Spinal cord (tissue), 10 donors: ENCODE results near the gene CLIP1. TPM values are rescaled to one million over a fixed set of nuclear protein-coding genes. Genes with fewer than 3 reads are reported as not detected.

Source experiments
- DNase-seq, 6 donors: peaks; one replicate each; pipeline versions ENCODE4 v3.0.0 to v3.0.0-alpha.2; 2013 to 2015; ENCODE audit warnings: low spot score in 6 of 6, low read depth in 4 of 6
- H3K27ac ChIP-seq: one replicate; pipeline ENCODE4 v1.5.1; 2013; ENCODE audit warnings: low read depth, low read length, control low read depth
- H3K27me3 ChIP-seq: one replicate; pipeline ENCODE4 v1.6.1; 2013; ENCODE audit warnings: low read length; ENCODE audit not compliant: control insufficient read depth, insufficient read depth
- H3K36me3 ChIP-seq: one replicate; pipeline ENCODE4 v1.6.1; 2013; ENCODE audit warnings: low read length; ENCODE audit not compliant: control insufficient read depth, insufficient read depth
- H3K4me1 ChIP-seq: one replicate; pipeline ENCODE4 v1.6.1; 2013; ENCODE audit warnings: low read length; ENCODE audit not compliant: control insufficient read depth, insufficient read depth
- H3K4me3 ChIP-seq: one replicate; pipeline ENCODE4 v1.5.1; 2013; ENCODE audit warnings: low read depth, low read length, control low read depth
- H3K9me3 ChIP-seq: one replicate; pipeline ENCODE4 v1.6.1; 2013; ENCODE audit warnings: low read length; ENCODE audit not compliant: control insufficient read depth, insufficient read depth
- WGBS: methylation state at CpG from one replicate; pipeline ENCODE4 v1.1.5; 2013; ENCODE audit warnings: missing lambda C conversion rate; ENCODE audit not compliant: insufficient coverage; 5-methylcytosine and 5-hydroxymethylcytosine counted together
- polyA plus RNA-seq, 2 donors: library from polyadenylated mRNA; unstranded; fragments of 120-200 nt; gene quantifications; one replicate each; pipeline ENCODE4 v1.2.1, GENCODE V29; 2013; ENCODE audit not compliant: insufficient read length in 2 of 2
- total RNA-seq, 2 donors: library from RNA; depleted of rRNA in 1 of 2; stranded (reverse); fragments of 120-200 nt in 1 of 2; fragments of >200 nt in 1 of 2; gene quantifications; one replicate each; pipeline versions ENCODE4 v1.2.3 to v1.2.4, GENCODE V29; 2013 to 2014
- donor health status: healthy.

CLIP1 gene
- total and polyA plus RNA-seq, 4 donors: 52.1 to 53.6 (median 52.9) TPM

GRCh38 chr12:122350141-122350848 lies 72.2 kb downstream of the CLIP1 start:
- H3K4me1 ChIP-seq: peaks cover 4% of the 10 kb centered on the region
- H3K27ac ChIP-seq: no peak overlapping the region
- peaks cover 50% of the 10 kb centered on the region for H3K36me3 ChIP-seq
- H3K9me3 ChIP-seq: no peaks in the 10 kb centered on the region
- no peaks in the 10 kb centered on the region for H3K27me3 ChIP-seq
- no peak overlapping the region for H3K4me3 ChIP-seq
- WGBS: 81% methylated on average over 5 of the region's 7 CpGs
- peak in 5 of 6 donors; percentile 12 to 88 (median 31) for DNase-seq

GRCh38 chr12:122349078-122349477 lies 73.4 kb downstream of the CLIP1 start:
- H3K4me3 ChIP-seq: no peak overlapping the region
- peaks cover 46% of the 10 kb centered on the region for H3K36me3 ChIP-seq
- H3K4me1 ChIP-seq: peaks cover 4% of the 10 kb centered on the region
- H3K27me3 ChIP-seq: no peaks in the 10 kb centered on the region
- no peaks in the 10 kb centered on the region for H3K9me3 ChIP-seq
- no peak for DNase-seq
- 96% methylated on average over 4 of the region's 4 CpGs for WGBS
- no peak overlapping the region for H3K27ac ChIP-seq

GRCh38 chr12:122348505-122348904 lies 74.0 kb downstream of the CLIP1 start:
- no CpG with 5 or more reads among the region's 4 CpGs for WGBS
- Histone ChIP-seq H3K36me3 (peaks cover 40% of the 10 kb centered on the region), H3K4me1 (peaks cover 4% of the 10 kb centered on the region), H3K27me3 (no peaks in the 10 kb centered on the region), H3K9me3 (no peaks in the 10 kb centered on the region), H3K27ac (no peak overlapping the region), H3K4me3 (no peak overlapping the region)
- DNase-seq: no peak

- Histone ChIP-seq H3K9me3 (no peaks in the 10 kb centered on the region), H3K36me3 (peaks cover 27% of the 10 kb centered on the region), H3K4me3 (no peak overlapping the region), H3K4me1 (peaks cover 4% of the 10 kb centered on the region), H3K27ac (no peak overlapping the region), H3K27me3 (no peaks in the 10 kb centered on the region)
- WGBS: 100% methylated on average over 2 of the region's 5 CpGs
- no peak for DNase-seq
Observed at GRCh38 chr12:122346054-122346453, 76.4 kb downstream of the CLIP1 start.

GRCh38 chr12:122345042-122345441 lies 77.4 kb downstream of the CLIP1 start:
- H3K9me3 ChIP-seq: no peaks in the 10 kb centered on the region

GRCh38 chr12:122336015-122336946 lies 86.2 kb downstream of the CLIP1 start:
- Histone ChIP-seq H3K9me3 (no peaks in the 10 kb centered on the region), H3K27ac (no peak overlapping the region), H3K27me3 (no peaks in the 10 kb centered on the region), H3K4me3 (no peak overlapping the region), H3K4me1 (no peaks in the 10 kb centered on the region), H3K36me3 (peaks cover 46% of the 10 kb centered on the region)
- WGBS: 87% methylated on average over 3 of the region's 8 CpGs
- DNase-seq: peak in 1 of 6 donors; percentile 4

More at GRCh38 chr12:122345042-122345441, 77.4 kb downstream of the CLIP1 start:
- peaks cover 1% of the 10 kb centered on the region for H3K4me1 ChIP-seq
- 100% methylated on average over 1 of the region's 2 CpGs for WGBS
- DNase-seq: no peak
- H3K4me3 ChIP-seq: no peak overlapping the region
- H3K27me3 ChIP-seq: no peaks in the 10 kb centered on the region
- H3K36me3 ChIP-seq: peaks cover 27% of the 10 kb centered on the region
- H3K27ac ChIP-seq: no peak overlapping the region

GRCh38 chr12:122333142-122334087 lies 89.1 kb downstream of the CLIP1 start:
- no peaks in the 10 kb centered on the region for H3K27me3 ChIP-seq
- no peaks in the 10 kb centered on the region for H3K4me1 ChIP-seq
- DNase-seq: no peak
- WGBS: 93% methylated on average over 10 of the region's 14 CpGs
- H3K36me3 ChIP-seq: peaks cover 58% of the 10 kb centered on the region
- no peaks in the 10 kb centered on the region for H3K9me3 ChIP-seq
- H3K27ac ChIP-seq: no peak overlapping the region
- no peak overlapping the region for H3K4me3 ChIP-seq

- H3K4me1 ChIP-seq: no peaks in the 10 kb centered on the region
- H3K9me3 ChIP-seq: no peaks in the 10 kb centered on the region
- peaks cover 64% of the 10 kb centered on the region for H3K36me3 ChIP-seq
- no peaks in the 10 kb centered on the region for H3K27me3 ChIP-seq
- no peak overlapping the region for H3K4me3 ChIP-seq
- no peak overlapping the region for H3K27ac ChIP-seq
- DNase-seq: no peak
- 93% methylated on average over 18 of the region's 18 CpGs for WGBS
Observed at GRCh38 chr12:122327494-122328385, 94.7 kb downstream of the CLIP1 start.
